ENCODE results near the gene GBGT1. TPM values are rescaled to one million over a fixed set of nuclear protein-coding genes. Genes with fewer than 3 reads are reported as not detected.
"Not testable (repeated sequence)": the region's sequence is repeated elsewhere in the genome, so short reads cannot be mapped to it uniquely, and the experiment has no call there.

The GBGT1 gene
- total RNA-seq, 1 donor from 2014 or later, result 13.4 TPM

- Histone ChIP-seq H3K36me3 (no peaks in the 10 kb centered on the region), H3K4me3 (no peak overlapping the region), H3K9me3 (no peaks in the 10 kb centered on the region), H3K4me1 (no peaks in the 10 kb centered on the region), H3K27ac (no peak overlapping the region), H3K27me3 (no peaks in the 10 kb centered on the region)
- intact Hi-C loops (cut with DNase I), result no loop called here
- TF ChIP-seq CTCF (IDR thresholded peaks at IDR 0.05), result no peak
- DNase-seq (ENCODE audit: low spot score in 2 of 2), result peak in 1 of 2 donors; percentile 54
Observed at GRCh38 chr9:133171161-133171961, 7.6 kb upstream of the GBGT1 start.

GRCh38 chr9:133170716-133171115, 7.0 kb upstream of the GBGT1 start:
- Histone ChIP-seq H3K27me3 (no peaks in the 10 kb centered on the region), H3K4me3 (no peak overlapping the region), H3K9me3 (no peaks in the 10 kb centered on the region), H3K36me3 (no peaks in the 10 kb centered on the region), H3K27ac (no peak overlapping the region), H3K4me1 (no peaks in the 10 kb centered on the region)
- no peak for TF ChIP-seq CTCF (IDR thresholded peaks at IDR 0.05)
- peak in 1 of 2 donors; percentile 27 for DNase-seq (ENCODE audit: low spot score in 2 of 2)
- intact Hi-C loops (cut with DNase I), result no loop called here

GRCh38 chr9:133169687-133170086, 6.0 kb upstream of the GBGT1 start:
- DNase-seq (ENCODE audit: low spot score in 2 of 2); H3K27me3 ChIP-seq; H3K36me3 ChIP-seq; H3K9me3 ChIP-seq; H3K4me3 ChIP-seq; intact Hi-C loops (cut with DNase I); H3K4me1 ChIP-seq; H3K27ac ChIP-seq: not testable (repeated sequence)

GRCh38 chr9:133169102-133169501, 5.4 kb upstream of the GBGT1 start:
- no peaks in the 10 kb centered on the region for H3K36me3 ChIP-seq
- H3K27ac ChIP-seq, result no peak overlapping the region
- TF ChIP-seq CTCF (IDR thresholded peaks at IDR 0.05), result no peak
- no peaks in the 10 kb centered on the region for H3K9me3 ChIP-seq
- peaks cover 0 to 3% of the 10 kb centered on the region in 2 donors for H3K4me1 ChIP-seq
- H3K27me3 ChIP-seq, result no peaks in the 10 kb centered on the region
- H3K4me3 ChIP-seq, result no peak overlapping the region
- intact Hi-C loops (cut with DNase I), result no loop called here
- no peak for DNase-seq (ENCODE audit: low spot score in 2 of 2)

GRCh38 chr9:133168432-133168831, 4.7 kb upstream of the GBGT1 start:
- H3K36me3 ChIP-seq, result no peaks in the 10 kb centered on the region
- no peak overlapping the region for H3K27ac ChIP-seq
- no peak for DNase-seq (ENCODE audit: low spot score in 2 of 2)
- no peak overlapping the region for H3K4me3 ChIP-seq
- no peak for TF ChIP-seq CTCF (IDR thresholded peaks at IDR 0.05)
- H3K27me3 ChIP-seq, result no peaks in the 10 kb centered on the region
- intact Hi-C loops (cut with DNase I), result no loop called here
- H3K9me3 ChIP-seq, result no peaks in the 10 kb centered on the region
- H3K4me1 ChIP-seq, result peaks cover 0 to 6% of the 10 kb centered on the region in 2 donors

GRCh38 chr9:133167769-133168168, 4.1 kb upstream of the GBGT1 start:
- intact Hi-C loops (cut with DNase I), result no loop called here
- Histone ChIP-seq H3K9me3 (no peaks in the 10 kb centered on the region), H3K27me3 (no peaks in the 10 kb centered on the region), H3K27ac (no peak overlapping the region), H3K4me1 (peaks cover 0 to 13% of the 10 kb centered on the region in 2 donors), H3K36me3 (no peaks in the 10 kb centered on the region), H3K4me3 (no peak overlapping the region)
- no peak for DNase-seq (ENCODE audit: low spot score in 2 of 2)
- TF ChIP-seq CTCF (IDR thresholded peaks at IDR 0.05), result no peak

Measured in ascending aorta (tissue), 2 donors.